GM23248 (cell line): ENCODE results near the gene GABRG3. TPM values are rescaled to one million over a fixed set of nuclear protein-coding genes. Genes with fewer than 3 reads are reported as not detected.

Source experiments
- DNase-seq: peaks from one replicate; pipeline ENCODE4 v3.0.0-alpha.2; 2015
- H2AFZ ChIP-seq: fragments of 200-600 bp; sonication (generic); 2 replicates; pipeline ENCODE4 v1.6.1; 2016; ENCODE audit warnings: antibody characterized with exemption
- H3F3A ChIP-seq: fragments of 200-600 bp; sonication (generic); 2 replicates; pipeline ENCODE4 v1.6.1; 2016; ENCODE audit warnings: mild to moderate bottlenecking, antibody characterized with exemption, mixed run types; ENCODE audit not compliant: insufficient read depth
- H3K27ac ChIP-seq: fragments of 200-600 bp; sonication (generic); 2 replicates; pipeline ENCODE4 v1.5.1; 2016; ENCODE audit warnings: mild to moderate bottlenecking
- H3K27me3 ChIP-seq: fragments of 200-600 bp; sonication (generic); replicated peaks from 2 replicates; pipeline ENCODE4 v1.6.1; 2016; ENCODE audit warnings: mild to moderate bottlenecking; ENCODE audit not compliant: insufficient read depth
- H3K36me3 ChIP-seq: fragments of 200-600 bp; sonication (generic); 2 replicates; pipeline ENCODE4 v1.6.1; 2016; ENCODE audit warnings: low read depth, mild to moderate bottlenecking
- H3K4me1 ChIP-seq: fragments of 200-600 bp; sonication (generic); 2 replicates; pipeline ENCODE4 v1.6.1; 2016; ENCODE audit warnings: mild to moderate bottlenecking; ENCODE audit not compliant: insufficient read depth
- H3K4me2 ChIP-seq: fragments of 200-600 bp; sonication (generic); one replicate; pipeline ENCODE4 v1.6.1; 2016; ENCODE audit warnings: mild to moderate bottlenecking; ENCODE audit not compliant: unreplicated experiment
- H3K4me3 ChIP-seq: fragments of 200-600 bp; sonication (generic); 2 replicates; pipeline ENCODE4 v1.5.1; 2016; ENCODE audit warnings: mild to moderate bottlenecking
- H3K79me2 ChIP-seq: fragments of 200-600 bp; sonication (generic); 2 replicates; pipeline ENCODE4 v1.6.1; 2016; ENCODE audit warnings: mild to moderate bottlenecking; ENCODE audit not compliant: insufficient read depth
- H3K9ac ChIP-seq: fragments of 200-600 bp; sonication (generic); 2 replicates; pipeline ENCODE4 v1.6.1; 2016; ENCODE audit warnings: mild to moderate bottlenecking
- H3K9me2 ChIP-seq: fragments of 200-600 bp; sonication (generic); 2 replicates; pipeline ENCODE4 v1.6.1; 2016; ENCODE audit warnings: mixed run types, mild to moderate bottlenecking, moderate library complexity; ENCODE audit not compliant: insufficient read depth
- H3K9me3 ChIP-seq: fragments of 200-600 bp; sonication (generic); one replicate; pipeline ENCODE4 v1.6.1; 2017; ENCODE audit warnings: low read depth
- H4K20me1 ChIP-seq: fragments of 200-600 bp; sonication (generic); 2 replicates; pipeline ENCODE4 v1.6.0; 2016; ENCODE audit not compliant: insufficient read depth
- EZH2 ChIP-seq: fragments of 200-600 bp; sonication (generic); IDR thresholded peaks from 2 replicates; pipeline ENCODE4 v1.6.1; 2018; ENCODE audit warnings: antibody characterized with exemption, mild to moderate bottlenecking; ENCODE audit not compliant: insufficient read depth, poor library complexity, severe bottlenecking
- EZH2phosphoT487 ChIP-seq: fragments of 200-600 bp; sonication (generic); IDR thresholded peaks from 2 replicates; pipeline ENCODE4 v1.6.1; 2018; ENCODE audit warnings: antibody characterized with exemption, moderate library complexity, mild to moderate bottlenecking, low read depth; ENCODE audit not compliant: insufficient read depth
- WGBS, 2 experiments: methylation state at CpG; one replicate each; pipeline ENCODE4 v1.1.6; 2015 to 2017; ENCODE audit warnings: low lambda C conversion rate in 2 of 2, low coverage in 1 of 2; ENCODE audit errors: missing lambda C conversion rate in 2 of 2; 5-methylcytosine and 5-hydroxymethylcytosine counted together
- in situ Hi-C: fragments of 300-500 bp; cut with MboI; formaldehyde crosslinking; loops from 2 replicates; pipeline ENCODE4 v1.15.0; 2020
- polyA plus RNA-seq: library from polyadenylated mRNA; unstranded; fragments of >200 nt; fragmentation: Nextera tagmentation; extraction: Ambion mirVana; gene quantifications from 2 replicates; pipeline ENCODE4 v1.2.1, GENCODE V29; 2016
- total RNA-seq: library from RNA; depleted of rRNA; stranded (reverse); fragments of >200 nt; shearing (Covaris generic); gene quantifications from 2 replicates; pipeline ENCODE4 v1.2.3, GENCODE V29; 2014

The GABRG3 gene
- total and polyA plus RNA-seq, 2 experiments from 2014 or later, result not detected

GRCh38 chr15:27095886-27096624 lies 125.1 kb downstream of the GABRG3 start:
- H3K9ac ChIP-seq, result no peak overlapping the region
- WGBS, 2 experiments, result 0 to 4% methylated on average over 8 of the region's 8 CpGs
- H3K4me2 ChIP-seq, result peak overlapping the region; percentile 39
- H3F3A ChIP-seq, result 0 out of 2 replicates have a peak, but pooled peaks cover 8% of the 10 kb centered on the region
- H3K36me3 ChIP-seq, result no peaks in the 10 kb centered on the region
- in situ Hi-C loops, result no loop called here
- H3K4me3 ChIP-seq, result peak overlapping the region; percentile 29; the same call in 1 of the 2 replicates
- H3K27me3 ChIP-seq, result no peaks in the 10 kb centered on the region
- no peaks in the 10 kb centered on the region for H4K20me1 ChIP-seq
- DNase-seq, result peak; percentile 57
- H3K79me2 ChIP-seq, result no peaks in the 10 kb centered on the region
- no peaks in the 10 kb centered on the region for H3K9me2 ChIP-seq
- H3K9me3 ChIP-seq, result no peaks in the 10 kb centered on the region
- no peaks in the 10 kb centered on the region for H3K4me1 ChIP-seq
- H2AFZ ChIP-seq, result no peak overlapping the region
- TF ChIP-seq EZH2phosphoT487 (no peak), EZH2 (no peak)
- H3K27ac ChIP-seq, result no peak overlapping the region

- Histone ChIP-seq H3F3A (0 out of 2 replicates have a peak, but pooled peaks cover 7% of the 10 kb centered on the region), H4K20me1 (no peaks in the 10 kb centered on the region), H3K79me2 (no peaks in the 10 kb centered on the region), H3K9me2 (no peaks in the 10 kb centered on the region), H3K36me3 (no peaks in the 10 kb centered on the region), H3K27me3 (no peaks in the 10 kb centered on the region), H3K9me3 (no peaks in the 10 kb centered on the region), H3K4me2 (no peak overlapping the region), H3K4me1 (no peaks in the 10 kb centered on the region), H2AFZ (no peak overlapping the region), H3K27ac (no peak overlapping the region), H3K4me3 (no peak overlapping the region), H3K9ac (no peak overlapping the region)
- in situ Hi-C loops, result no loop called here
- no peak for DNase-seq
- 58 to 64% methylated on average over 3 of the region's 3 CpGs for whole genome bisulfite sequencing, 2 experiments
- no peak for TF ChIP-seq EZH2
- TF ChIP-seq EZH2phosphoT487, result no peak
Observed at GRCh38 chr15:27097506-27097905, 126.5 kb downstream of the GABRG3 start.

- no peaks in the 10 kb centered on the region for H3K79me2 ChIP-seq
- no peak overlapping the region for H3K27ac ChIP-seq
- H3K4me1 ChIP-seq, result no peaks in the 10 kb centered on the region
- no peaks in the 10 kb centered on the region for H3F3A ChIP-seq
- no peak overlapping the region for H3K9ac ChIP-seq
- no peak for DNase-seq
- H3K27me3 ChIP-seq, result no peaks in the 10 kb centered on the region
- no peaks in the 10 kb centered on the region for H4K20me1 ChIP-seq
- no peaks in the 10 kb centered on the region for H3K9me3 ChIP-seq
- in situ Hi-C loops, result no loop called here
- no peaks in the 10 kb centered on the region for H3K36me3 ChIP-seq
- no peak overlapping the region for H3K4me3 ChIP-seq
- H3K9me2 ChIP-seq, result no peaks in the 10 kb centered on the region
- H3K4me2 ChIP-seq, result no peak overlapping the region
- no peak overlapping the region for H2AFZ ChIP-seq
- TF ChIP-seq EZH2phosphoT487 (no peak), EZH2 (no peak)
- WGBS, 2 experiments, result 34 to 47% methylated on average over 9 of the region's 9 CpGs
Observed at GRCh38 chr15:27101982-27102381, 131.0 kb downstream of the GABRG3 start.

GRCh38 chr15:27111323-27111722 lies 140.3 kb downstream of the GABRG3 start:
- Histone ChIP-seq H3K27me3 (no peaks in the 10 kb centered on the region), H3K4me2 (no peak overlapping the region), H3K27ac (no peak overlapping the region), H3K79me2 (no peaks in the 10 kb centered on the region), H3K9me3 (no peaks in the 10 kb centered on the region), H3K9ac (no peak overlapping the region), H3K36me3 (no peaks in the 10 kb centered on the region), H3K9me2 (no peaks in the 10 kb centered on the region), H3K4me3 (no peak overlapping the region), H3K4me1 (no peaks in the 10 kb centered on the region), H3F3A (no peaks in the 10 kb centered on the region), H4K20me1 (no peaks in the 10 kb centered on the region), H2AFZ (no peak overlapping the region)
- WGBS, 2 experiments, result 55 to 70% methylated on average over 4 of the region's 4 CpGs
- no peak for DNase-seq
- in situ Hi-C loops, result no loop called here
- no peak for TF ChIP-seq EZH2phosphoT487
- no peak for TF ChIP-seq EZH2
